Esophagus squamous epithelium (tissue), 5 donors: ENCODE measurements around the gene SGSM1. TPM values are rescaled to one million over a fixed set of nuclear protein-coding genes. Genes with fewer than 3 reads are reported as not detected.

ENCODE experiments used
- DNase-seq: peaks from one replicate; lab custom pipeline; 2025; lab: John Stamatoyannopoulos, UW
- H3K27ac ChIP-seq, 4 donors: fragments of 200-600 bp; sonication (generic); one replicate each; pipeline ENCODE4 v1.5.1; 2016 to 2019; ENCODE audit warnings: mild to moderate bottlenecking in 1 of 4
- H3K27me3 ChIP-seq, 4 donors: fragments of 200-600 bp; sonication (generic); 1 replicate in 3 of 4; 2 replicates in 1 of 4; pipeline versions ENCODE4 v1.5.1 to v1.6.0; 2017 to 2021; ENCODE audit warnings: antibody characterized with exemption in 1 of 4
- H3K36me3 ChIP-seq, 3 donors: fragments of 200-600 bp; sonication (generic); one replicate each; pipeline ENCODE4 v1.5.1; 2016 to 2019
- H3K4me1 ChIP-seq, 3 donors: fragments of 200-600 bp; sonication (generic); one replicate each; pipeline ENCODE4 v1.5.1; 2017 to 2019
- H3K4me3 ChIP-seq, 4 donors: fragments of 200-600 bp; sonication (generic); 1 replicate in 3 of 4; 2 replicates in 1 of 4; pipeline ENCODE4 v1.5.1; 2016 to 2019; ENCODE audit warnings: mild to moderate bottlenecking in 2 of 4, moderate library complexity in 1 of 4
- H3K9me3 ChIP-seq, 3 donors: fragments of 200-600 bp; sonication (generic); one replicate each; pipeline ENCODE4 v1.5.1; 2016 to 2019
- CTCF ChIP-seq, 6 experiments: fragments of 450-650 bp in 4 of 6; fragments of 200-600 bp in 2 of 6; sonication (generic) in 2 of 6; IDR thresholded peaks; one replicate each; pipeline ENCODE4 v1.5.1; 2016 to 2019; ENCODE audit warnings: antibody characterized with exemption in 6 of 6, mild to moderate bottlenecking in 4 of 6, moderate library complexity in 4 of 6
- POLR2A ChIP-seq, 4 donors: fragments of 450-650 bp; IDR thresholded peaks; one replicate each; pipeline ENCODE4 v1.6.1; 2017; ENCODE audit warnings: antibody characterized with exemption in 4 of 4, mild to moderate bottlenecking in 4 of 4, moderate library complexity in 3 of 4
- WGBS, 2 donors: methylation state at CpG; one replicate each; pipeline ENCODE4 v1.1.5; 2018; 5-methylcytosine and 5-hydroxymethylcytosine counted together
- intact Hi-C: fragments of 100-400 bp; cut with DNase I; formaldehyde crosslinking; loops from one replicate; pipeline ENCODE4 v1.15.0; 2022
- total RNA-seq, 4 donors: library from RNA; depleted of rRNA; stranded (reverse); fragments of >200 nt; gene quantifications; one replicate each; pipeline ENCODE4 v1.1.0, GENCODE V29; 2016
- donor health status: DM: yes; HTN: yes; CAD: no.

The SGSM1 gene
- total RNA-seq, 4 donors from 2014 or later, result 0.09 to 0.57 (median 0.18) TPM

DNA sequence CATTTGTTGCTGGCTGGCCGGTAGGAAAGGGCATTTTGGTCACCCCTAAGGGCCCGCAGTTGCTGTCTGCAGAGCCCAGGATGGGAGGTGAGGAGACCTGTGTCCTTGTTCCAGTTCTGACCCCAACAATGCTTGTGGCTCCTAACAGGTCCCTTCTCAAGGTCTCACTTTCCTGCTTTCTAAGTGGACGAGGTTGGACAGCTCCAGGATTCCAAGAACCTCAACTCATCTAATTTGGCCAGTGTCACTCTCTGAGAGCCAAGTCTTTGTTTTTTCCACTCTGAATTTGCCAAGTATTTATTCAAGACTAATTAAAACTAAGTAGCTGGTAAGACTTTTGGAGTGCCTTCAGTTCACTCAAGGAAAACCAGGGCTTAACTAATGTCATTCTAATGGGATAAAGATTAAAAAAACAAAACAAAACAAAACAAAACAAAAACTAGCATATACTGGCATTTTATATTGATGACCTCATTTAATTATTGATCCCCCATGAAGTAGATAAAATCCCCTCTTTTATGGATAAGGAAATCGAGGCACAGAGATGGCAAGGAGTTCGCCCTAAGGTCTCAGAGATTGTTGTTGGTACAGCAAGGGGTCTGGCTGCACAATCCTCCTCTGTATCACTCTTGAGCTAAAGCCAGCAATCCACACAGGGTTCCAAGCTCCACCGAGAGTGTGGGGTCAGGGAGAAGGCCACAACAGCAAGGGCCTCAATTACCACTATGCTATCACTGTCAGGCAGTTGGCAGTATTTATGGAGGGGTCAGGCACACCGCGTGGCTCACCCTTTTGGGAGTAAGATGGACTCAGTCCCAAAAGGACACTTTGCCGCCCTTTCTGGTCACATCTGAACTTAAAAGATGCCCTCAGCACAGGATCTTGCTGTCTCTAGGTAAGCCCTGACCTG is 8.1 kb downstream of the SGSM1 start:
- intact Hi-C loops, result no loop called here
- Histone ChIP-seq H3K36me3 (no peaks in the 10 kb centered on the region), H3K4me3 (no peak overlapping the region), H3K27me3 (no peaks in the 10 kb centered on the region), H3K9me3 (no peaks in the 10 kb centered on the region), H3K27ac (no peak overlapping the region), H3K4me1 (peaks cover 0 to 17% (median 4%) of the 10 kb centered on the region in 3 donors)
- DNase-seq, result no peak
- TF ChIP-seq POLR2A (IDR thresholded peaks at IDR 0.05), result no peak
- TF ChIP-seq CTCF (IDR thresholded peaks at IDR 0.05), result no peak
- WGBS, 2 donors, result 46 to 79% methylated on average over 4 to 9 of the region's 9 CpGs

DNA sequence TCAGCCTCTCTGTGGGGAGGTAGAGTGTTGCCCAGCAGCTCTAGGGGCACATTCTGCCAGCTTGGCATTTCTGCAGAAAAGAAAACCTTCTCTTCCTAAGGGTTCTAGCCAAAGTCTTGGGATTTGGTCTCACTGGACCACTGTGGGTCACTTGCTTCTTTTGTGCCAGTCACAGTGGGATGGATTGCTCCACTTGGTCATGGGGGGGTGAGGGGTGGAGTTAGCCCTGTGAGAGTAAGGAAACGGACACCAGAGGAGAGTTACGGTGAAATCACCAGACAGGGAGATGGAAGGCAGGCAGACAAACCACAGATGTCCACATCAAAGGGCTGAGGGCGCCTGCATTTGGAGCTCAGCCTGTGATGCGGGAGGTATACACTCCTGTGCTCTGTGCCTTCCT is 10.8 kb downstream of the SGSM1 start:
- intact Hi-C loops, result no loop called here
- DNase-seq, result no peak
- Histone ChIP-seq H3K4me1 (peaks cover 0 to 12% (median 0%) of the 10 kb centered on the region in 3 donors), H3K4me3 (no peak overlapping the region), H3K27ac (no peak overlapping the region), H3K27me3 (no peaks in the 10 kb centered on the region), H3K36me3 (no peaks in the 10 kb centered on the region), H3K9me3 (no peaks in the 10 kb centered on the region)
- WGBS, 2 donors, result 41 to 66% methylated on average over 2 to 4 of the region's 4 CpGs
- TF ChIP-seq POLR2A (IDR thresholded peaks at IDR 0.05), result no peak
- no peak for TF ChIP-seq CTCF (IDR thresholded peaks at IDR 0.05)

GRCh38 chr22:24819487-24819886 is 13.5 kb downstream of the SGSM1 start:
- no peaks in the 10 kb centered on the region for H3K36me3 ChIP-seq
- 32 to 61% methylated on average over 2 of the region's 2 CpGs for WGBS, 2 donors
- intact Hi-C loops, result no loop called here
- no peak for DNase-seq
- H3K27me3 ChIP-seq, result no peaks in the 10 kb centered on the region
- no peak overlapping the region for H3K4me3 ChIP-seq
- H3K27ac ChIP-seq, result no peak overlapping the region
- H3K9me3 ChIP-seq, result no peaks in the 10 kb centered on the region
- H3K4me1 ChIP-seq, result peaks cover 0 to 12% (median 0%) of the 10 kb centered on the region in 3 donors
- no peak for TF ChIP-seq POLR2A (IDR thresholded peaks at IDR 0.05)
- TF ChIP-seq CTCF (IDR thresholded peaks at IDR 0.05), result no peak

- WGBS, 2 donors, result 21 to 33% methylated on average over 5 of the region's 10 CpGs
These were observed 14.0 kb downstream of the SGSM1 start for GRCh38 chr22:24819911-24820461.

More at GRCh38 chr22:24819911-24820461, 14.0 kb downstream of the SGSM1 start:
- Histone ChIP-seq H3K4me1 (peaks cover 0 to 12% (median 0%) of the 10 kb centered on the region in 3 donors), H3K36me3 (no peaks in the 10 kb centered on the region), H3K27ac (no peak overlapping the region), H3K4me3 (no peak overlapping the region), H3K9me3 (no peaks in the 10 kb centered on the region), H3K27me3 (no peaks in the 10 kb centered on the region)
- no peak for TF ChIP-seq CTCF (IDR thresholded peaks at IDR 0.05)
- no peak for TF ChIP-seq POLR2A (IDR thresholded peaks at IDR 0.05)
- DNase-seq, result no peak
- intact Hi-C loops, result no loop called here
